NCI-H2107 treated with DMSO at 0.1 percent for 48 hours (cell line): ENCODE measurements around the gene CPB1.

Source experiments
- DNase-seq: peaks from one replicate; lab custom pipeline; 2025; ENCODE audit not compliant: unreplicated experiment; lab: John Stamatoyannopoulos, UW

The CPB1 gene

DNA sequence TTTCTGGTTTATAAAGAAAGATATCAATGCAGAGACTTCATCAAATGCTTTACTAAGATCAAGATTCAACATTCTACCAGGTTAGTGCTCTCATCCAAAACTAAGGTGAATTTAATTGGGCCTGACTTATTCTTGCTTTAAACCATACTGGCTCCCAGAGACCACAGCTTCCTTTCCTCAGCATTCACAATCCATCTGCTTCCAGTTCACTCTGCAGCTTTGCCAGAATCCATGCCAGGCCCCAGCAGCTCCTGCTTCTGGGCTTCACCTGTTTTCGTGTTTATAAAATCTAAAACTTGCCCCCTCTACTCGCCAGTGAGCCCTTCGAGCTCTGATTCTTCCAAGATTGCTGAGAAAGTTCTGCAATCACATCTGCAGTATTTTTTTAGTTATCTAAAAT is 2.3 kb downstream of the CPB1 start:
- no peak for DNase-seq

DNA sequence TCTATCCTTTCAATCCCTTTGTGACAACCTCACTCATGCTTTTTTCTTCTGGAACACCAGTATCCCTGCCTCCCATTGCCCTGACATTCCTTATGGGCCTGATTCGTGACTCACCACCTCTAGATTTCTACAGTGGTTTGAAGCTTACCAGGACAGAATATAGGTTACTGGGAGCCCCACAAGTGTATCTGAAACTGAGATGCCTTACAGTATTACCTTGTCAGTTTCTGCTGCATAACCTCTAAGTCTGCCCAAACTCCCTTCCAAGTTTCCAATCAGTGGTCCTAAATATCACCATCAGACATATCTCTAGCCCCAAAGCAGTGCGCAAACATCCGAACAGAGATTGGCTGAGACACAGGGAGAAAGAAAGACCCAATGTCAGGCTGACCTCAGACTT is 5.6 kb downstream of the CPB1 start:
- no peak for DNase-seq

DNA sequence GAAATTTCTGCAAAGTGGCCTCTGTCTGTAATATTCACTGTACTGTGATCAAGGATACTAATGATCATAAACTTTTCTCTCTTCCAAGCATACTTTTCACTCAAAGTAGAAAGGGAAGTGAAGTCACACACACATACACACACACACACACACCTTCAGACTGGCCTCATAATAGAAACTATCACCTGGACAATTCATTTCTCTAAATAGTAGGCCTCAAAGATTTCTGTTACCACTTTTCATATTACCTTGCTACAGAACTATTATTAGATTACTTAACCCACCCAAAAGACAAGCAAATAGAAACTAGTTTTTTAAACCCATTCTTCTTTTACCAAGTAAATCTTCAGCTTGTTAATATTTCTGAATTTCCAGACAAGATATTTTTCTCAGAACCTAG is 12.2 kb downstream of the CPB1 start:
- no peak for DNase-seq

DNA sequence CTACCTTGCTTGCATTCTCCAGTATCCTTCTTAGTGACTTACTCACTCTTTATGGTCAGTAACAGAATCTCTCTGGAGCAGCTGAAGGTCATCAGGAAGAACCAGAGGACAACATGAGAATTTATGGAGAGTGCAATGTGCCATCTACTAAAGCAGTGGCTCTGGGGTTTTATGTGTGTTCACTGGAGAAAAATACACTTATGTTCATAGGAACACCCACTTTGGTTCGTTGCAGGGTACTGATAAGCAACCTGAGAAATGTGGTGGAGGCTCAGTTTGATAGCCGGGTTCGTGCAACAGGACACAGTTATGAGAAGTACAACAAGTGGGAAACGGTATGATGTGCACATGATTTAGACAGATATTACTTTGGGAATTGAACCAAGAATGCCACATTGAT is 12.8 kb downstream of the CPB1 start:
- DNase-seq: no peak

DNA sequence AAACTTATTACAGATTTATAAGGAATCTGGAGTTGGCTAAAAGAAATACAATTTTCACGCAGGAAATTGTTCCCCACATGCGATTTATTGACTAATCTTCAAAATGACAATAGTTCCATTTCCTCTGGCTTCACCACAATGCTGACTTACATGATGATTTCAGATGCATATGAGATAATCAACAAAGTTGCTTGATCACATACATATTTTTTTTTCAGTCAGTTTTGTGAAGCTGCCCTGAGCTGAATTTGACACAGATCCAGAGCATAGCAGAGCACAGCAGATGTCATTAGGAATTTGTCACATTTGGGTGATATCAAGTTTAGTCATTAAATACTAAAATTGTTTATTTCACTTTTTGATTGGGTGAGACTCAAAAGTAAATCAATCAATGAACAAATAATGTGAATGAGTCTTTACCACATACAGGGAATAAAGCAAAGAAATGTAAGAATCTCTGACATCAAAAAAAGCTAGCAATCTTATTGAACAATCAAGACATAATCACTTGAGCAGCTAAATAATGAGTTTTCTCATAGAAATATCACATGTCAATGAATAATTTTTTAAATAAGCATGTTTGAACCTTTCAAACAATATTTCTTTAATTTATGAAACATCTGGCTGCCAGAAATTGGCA is 18.3 kb downstream of the CPB1 start:
- DNase-seq: no peak

DNA sequence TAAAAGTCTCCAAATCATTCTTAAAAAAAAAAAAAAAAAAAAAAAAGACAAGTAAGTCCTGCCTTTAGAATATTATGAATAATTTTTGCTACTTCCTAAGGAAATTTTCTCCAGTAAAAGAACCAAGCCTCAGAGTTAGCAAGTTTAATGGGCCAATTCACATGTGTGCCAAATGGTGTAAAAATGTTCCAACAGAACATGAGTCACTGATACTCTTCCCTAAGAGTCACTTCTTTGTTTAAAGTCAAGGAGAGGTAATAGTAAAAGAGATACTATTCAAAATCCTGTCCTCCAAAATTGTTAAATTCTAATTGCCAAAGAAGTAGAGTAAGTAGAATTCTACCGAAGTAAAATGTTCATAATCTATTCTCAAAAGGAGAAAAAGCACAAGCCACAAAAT is 19.7 kb downstream of the CPB1 start:
- no peak for DNase-seq

DNA sequence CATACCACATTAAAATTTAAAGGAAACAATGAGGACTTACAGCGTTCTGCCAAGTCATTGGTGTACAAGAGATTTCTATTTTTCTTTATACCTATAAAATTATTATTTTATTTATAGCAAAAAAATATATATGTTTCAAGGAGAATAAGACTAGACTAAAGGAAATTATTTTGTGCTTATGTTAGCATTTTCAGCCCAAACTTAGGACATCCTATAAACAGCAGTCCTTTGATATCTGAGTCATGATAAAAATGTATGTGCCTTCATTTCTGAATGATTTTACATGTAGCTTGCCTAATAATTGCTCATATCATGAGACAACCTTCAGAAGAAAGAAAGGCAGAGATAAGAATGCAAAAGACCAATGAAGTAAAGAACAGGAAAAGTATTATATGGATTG is 20.8 kb downstream of the CPB1 start:
- no peak for DNase-seq

DNA sequence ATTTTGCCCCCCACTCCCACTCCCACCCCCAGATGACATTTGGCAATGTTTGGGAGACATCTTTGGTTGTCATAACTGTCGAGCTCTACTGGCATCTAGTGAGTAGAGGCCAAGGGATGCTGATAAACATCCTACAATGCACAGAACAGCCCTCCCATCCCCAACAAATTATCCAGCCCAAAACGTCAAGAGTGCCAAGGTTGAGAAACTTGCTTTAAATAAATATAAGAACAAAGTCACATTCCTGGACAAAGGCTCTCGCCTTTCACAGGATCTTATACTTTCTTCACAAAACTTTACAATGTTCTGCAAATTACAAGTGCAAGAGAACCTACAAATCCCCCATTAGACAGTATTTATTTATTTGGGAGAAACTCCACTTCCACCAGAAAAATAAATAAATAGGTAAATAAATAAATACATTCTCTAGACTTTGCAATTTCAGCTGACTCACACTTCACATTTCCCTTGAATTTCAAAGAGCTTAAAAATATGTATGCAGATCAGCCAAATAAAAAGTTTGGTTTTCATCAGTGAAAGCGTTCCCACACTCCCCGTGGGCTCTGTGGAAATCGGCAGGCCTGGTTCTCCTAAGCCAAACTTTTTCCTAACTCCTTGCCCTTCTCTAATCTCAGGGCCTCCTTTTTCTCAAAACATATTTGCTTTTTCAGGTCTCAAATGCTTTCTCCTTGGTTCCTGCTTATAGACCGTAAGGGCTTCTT is 24.8 kb downstream of the CPB1 start:
- no peak for DNase-seq

DNA sequence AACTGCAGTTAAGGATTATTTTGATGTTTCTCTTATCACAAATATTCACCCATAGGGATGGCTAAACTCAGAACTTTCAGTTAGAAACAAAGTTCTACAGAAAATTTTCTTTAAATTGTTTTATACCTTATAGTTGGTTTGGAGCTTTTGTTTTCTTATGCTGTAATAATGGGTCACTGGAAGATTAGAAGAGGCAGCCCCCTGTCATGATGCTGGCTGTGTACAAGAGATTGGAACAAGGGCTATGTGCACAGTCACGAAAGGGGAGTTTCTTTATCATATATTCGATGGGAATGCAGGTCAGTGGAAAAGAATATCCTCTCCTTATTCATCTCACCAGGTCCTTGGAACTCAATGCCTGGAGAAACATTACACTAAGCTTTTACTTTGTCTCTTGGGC is 25.5 kb downstream of the CPB1 start:
- no peak for DNase-seq

DNA sequence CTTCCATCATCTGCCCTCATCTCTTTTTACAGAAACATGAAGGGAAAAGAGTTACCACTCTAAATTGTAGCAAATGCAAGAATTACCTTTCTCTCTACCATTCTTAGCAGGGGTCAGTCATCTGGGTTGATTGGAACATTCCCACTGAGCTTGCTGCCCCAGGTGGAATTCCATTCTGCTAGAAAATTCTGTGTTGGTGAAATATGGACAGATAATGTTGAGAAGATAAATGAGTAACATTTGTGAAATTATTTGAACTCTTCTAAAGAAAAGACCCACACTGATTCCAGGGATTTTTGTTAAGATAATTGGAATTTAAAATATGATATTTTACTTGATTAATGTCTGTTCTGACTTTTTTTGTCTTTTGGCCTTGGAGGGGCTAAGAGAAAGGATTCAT is 26.4 kb downstream of the CPB1 start:
- no peak for DNase-seq

DNA sequence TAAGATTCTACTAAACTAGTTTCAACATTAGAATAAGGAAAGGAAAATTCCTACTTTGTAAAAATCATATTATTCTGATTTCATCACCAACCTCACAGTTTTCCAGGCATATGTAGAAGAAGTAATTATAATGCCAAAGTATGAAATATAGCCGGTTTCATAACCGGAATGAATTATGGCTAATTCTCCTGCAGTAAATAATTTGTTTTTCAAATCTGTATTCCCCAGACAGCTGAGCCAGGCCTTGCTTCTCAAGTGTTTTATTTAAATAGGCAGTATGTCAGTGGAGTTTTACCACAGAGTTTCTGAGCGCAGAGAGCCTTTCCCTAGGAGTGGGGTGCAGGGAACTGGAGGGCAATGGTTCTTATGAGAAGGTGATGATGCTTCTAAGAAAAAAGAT is 28.8 kb downstream of the CPB1 start:
- no peak for DNase-seq

DNA sequence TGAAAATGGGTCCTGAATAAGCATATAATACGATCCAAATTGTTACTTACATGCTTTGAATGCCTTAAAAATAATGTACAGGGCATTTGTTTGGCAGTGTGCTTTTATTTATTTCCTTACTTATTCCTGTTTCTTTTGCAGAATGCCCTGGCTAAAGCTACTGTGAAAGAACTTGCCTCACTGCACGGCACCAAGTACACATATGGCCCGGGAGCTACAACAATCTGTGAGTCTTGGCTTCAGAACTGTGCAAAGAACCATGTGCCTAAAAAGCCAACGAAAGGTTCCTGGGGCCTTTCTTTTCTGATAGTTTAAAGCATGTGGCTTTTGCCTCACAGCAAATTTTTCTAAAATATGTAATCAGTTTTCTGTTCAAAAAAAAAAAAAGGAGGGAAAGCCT is 29.7 kb downstream of the CPB1 start:
- DNase-seq: no peak

DNA sequence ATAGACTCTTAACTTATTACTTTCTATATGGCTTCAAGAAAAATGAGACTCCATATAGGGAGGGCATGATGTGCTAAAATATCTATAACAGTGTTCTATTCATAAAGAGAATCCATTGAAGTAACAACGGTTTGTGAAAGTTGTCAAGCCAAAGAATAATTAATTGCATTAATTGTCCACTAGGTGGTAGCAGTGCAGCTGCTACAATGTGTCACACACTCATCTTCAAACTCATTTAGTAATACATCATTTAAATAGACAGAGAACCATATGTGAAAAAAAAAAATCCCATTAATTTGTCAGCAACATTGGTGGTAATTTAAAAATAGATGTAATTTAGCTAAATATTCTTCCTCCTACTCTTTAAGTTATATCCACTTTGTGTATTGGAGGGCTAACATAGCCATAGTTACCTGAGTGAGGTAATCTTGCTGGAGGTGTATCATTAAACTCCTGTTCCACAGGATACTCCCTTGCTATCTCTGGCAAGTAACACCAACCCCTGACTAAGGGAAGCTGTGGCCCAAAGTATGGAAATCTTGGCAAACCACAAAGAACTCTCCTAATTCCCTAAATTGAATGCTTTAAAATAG is 33.8 kb downstream of the CPB1 start:
- peak; percentile 50 for DNase-seq

DNA sequence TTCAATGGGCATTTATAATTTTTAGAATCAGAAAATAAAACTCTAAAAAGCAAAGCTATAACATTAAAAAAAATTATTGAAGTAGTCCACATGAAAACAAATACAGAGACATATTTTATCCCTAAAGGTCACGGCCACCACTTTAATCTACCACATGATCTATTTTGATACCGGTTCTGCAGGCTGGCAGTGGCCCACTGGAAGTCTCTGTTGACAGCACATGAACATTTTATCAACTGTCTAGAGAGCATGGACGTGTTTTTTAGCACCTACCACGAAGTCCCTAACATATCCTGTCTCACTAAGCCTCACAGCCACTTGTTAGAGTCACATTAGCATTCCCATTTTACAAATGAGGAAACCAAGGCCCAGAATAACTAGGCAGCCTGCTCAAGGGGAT is 35.7 kb downstream of the CPB1 start:
- no peak for DNase-seq

DNA sequence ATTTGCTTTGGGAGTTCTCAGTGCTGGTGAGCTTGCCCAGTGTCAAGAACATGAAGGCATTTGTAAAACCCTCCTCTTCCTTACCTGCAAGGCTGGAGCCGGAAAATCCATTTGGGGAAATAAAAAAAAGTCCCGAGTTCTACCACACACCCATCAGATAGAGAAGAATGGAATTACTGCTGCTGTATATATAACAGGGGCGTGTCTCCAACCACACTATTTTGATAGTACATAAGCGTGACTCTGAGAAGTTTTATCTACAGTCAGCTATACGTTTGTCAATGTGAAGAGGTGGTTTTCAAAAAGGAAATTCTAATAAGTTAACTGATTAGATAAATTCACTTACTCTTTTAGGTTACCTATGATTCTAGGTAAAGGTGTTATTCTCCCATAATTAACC is 36.2 kb downstream of the CPB1 start:
- DNase-seq: no peak

DNA sequence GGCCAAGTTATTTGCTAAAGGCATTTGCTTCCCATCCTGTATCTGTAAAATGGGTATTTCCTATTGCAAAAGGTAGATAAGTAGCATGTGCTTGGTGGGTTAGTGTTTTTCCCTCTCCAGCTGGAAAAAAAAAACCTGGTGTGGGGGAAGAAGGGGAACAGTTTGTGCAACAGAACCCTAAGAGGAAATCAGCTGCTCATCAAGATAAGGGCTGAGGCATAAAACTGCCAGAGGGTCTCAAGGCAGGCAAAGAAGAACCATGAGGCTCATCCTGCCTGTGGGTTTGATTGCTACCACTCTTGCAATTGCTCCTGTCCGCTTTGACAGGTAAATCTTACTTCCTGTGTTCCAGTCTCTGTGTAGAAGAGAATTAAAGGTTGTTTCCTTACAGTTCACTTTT is 37.4 kb downstream of the CPB1 start, which contains the start of gene CPA3:
Gene CPA3 (plus strand): TSS at position 248 of the 400 bp plus-strand sequence. CDS start 12 bp downstream, at position 260.
- no peak for DNase-seq

DNA sequence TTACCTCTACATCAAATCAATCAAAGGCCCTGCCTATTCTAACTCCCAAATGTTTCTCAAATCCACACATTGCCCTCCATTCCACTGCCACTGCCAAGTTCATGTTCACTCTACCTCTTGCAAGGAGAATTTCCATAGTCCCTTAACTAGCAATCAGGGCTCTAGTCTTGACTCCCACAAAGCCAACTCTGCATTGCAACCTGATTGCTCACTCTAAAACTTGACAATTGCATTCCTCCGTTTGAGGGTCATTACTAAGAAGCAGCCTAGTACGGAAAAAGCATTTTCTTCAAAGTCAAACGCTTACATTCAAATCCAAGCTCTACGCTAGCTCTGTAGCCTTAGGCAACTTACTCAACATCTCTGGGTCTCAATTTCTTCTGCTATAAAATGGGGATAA is 38.6 kb downstream of the CPB1 start:
- DNase-seq: no peak

DNA sequence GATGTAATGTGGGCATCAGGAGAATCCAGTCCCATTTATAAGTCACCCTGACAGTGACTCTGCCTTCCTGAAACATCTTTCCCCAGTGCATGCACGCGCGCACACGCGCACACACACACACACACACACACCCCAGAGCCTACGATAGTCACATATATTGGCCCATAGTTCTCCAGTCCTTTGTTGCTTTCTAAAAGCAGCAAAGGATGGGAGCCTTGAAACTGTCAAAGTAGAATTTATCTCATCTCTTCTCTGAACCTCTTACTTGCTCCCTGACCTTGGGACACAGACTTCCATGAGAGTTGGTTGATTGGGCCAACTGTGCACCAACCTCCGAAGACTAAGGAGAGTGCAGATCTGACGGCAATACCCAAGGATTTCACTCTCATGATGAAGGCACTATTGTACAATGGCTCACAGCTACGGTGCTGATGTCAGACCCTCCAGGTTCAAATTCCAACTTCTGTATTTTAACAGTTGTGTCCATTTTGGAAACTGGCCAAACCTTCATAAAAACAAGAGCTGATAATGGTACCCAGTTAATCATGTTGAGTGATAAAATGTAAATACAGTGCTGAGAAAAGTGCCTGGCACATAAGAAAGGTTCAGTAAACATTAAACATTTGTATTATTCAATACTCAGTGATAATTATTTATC is 45.8 kb downstream of the CPB1 start:
- no peak for DNase-seq

DNA sequence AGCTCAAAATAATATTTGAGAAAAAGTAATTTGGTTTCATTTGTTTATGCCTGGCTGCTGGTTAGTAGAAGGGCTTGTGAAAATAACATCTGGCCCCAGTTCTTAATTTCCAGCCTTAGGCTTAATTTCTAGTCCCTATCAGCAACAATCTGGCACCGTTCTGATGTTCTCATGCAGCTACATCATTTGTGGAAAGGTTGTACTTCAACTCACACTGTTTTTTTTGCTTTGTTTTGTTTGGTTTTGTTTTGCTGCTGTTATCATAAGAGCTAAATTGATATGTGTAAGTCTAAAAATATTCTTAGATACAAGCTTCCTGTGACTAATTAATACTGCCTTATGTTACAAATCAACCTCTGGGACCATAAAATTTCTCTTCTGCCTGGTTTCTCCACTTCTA is 46.4 kb downstream of the CPB1 start:
- no peak for DNase-seq

DNA sequence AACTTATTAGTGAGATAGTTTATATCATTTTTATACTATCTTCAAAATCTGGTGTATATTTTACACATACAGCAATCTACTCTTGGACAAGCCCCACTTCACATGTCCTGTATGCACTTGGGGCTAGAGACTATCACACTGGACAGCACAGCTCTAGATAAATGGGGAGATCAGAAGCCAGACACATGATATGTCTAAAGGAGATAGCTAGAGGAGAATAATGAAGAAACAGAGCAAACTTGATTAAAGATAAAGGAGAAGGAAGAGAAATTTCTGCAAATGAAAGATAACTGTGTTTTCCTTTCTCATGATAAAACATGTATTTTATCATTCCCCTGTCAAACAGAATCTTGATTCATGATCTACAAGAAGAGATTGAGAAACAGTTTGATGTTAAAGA is 50.5 kb downstream of the CPB1 start:
- no peak for DNase-seq

DNA sequence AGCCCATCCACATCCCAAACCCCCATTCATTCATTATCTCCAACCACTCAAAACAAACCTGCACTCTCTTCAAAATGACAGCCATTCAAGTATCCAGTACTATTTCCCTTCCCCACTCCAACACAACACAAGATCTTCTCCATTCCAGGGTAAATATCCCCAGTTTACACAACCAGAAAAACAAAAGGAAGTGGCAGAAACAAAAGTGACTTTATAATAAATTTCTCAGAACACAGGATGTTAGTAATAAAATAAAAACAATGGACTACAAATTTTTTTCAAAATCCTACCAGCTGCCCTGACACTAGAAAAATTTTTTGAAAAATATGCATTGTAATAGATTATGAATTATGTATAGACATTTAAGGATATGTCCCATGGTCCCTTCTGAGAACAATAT is 51.6 kb downstream of the CPB1 start:
- DNase-seq: no peak

DNA sequence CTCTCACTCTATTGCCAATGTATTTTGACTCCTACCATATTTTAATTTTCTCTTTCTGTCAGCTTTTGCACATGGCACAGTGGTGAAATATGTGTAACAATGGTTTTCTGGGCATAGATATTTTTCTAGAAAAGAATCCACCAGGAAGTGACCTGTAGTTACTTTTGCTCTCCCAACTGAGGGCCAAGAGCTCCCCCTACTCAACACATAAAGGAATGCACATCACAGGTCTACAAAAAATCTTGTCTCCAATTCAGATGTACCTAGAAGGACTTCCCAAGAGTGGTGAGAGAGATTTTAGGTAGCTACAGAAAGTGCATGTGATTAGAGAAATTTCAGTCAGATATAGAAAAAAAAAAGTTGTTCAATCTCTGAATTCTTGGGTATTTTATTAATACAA is 53.1 kb downstream of the CPB1 start:
- DNase-seq: no peak
